A549 (cell line): ENCODE data around the gene P3R3URF. TPM values are rescaled to one million over a fixed set of nuclear protein-coding genes. Genes with fewer than 3 reads are reported as not detected.
A peak's percentile ranks its signal among the peaks of the same experiment; 100 is the strongest.

Experiments used
- ATAC-seq, 2 experiments: fragments of 200-7000 bp in 1 of 2; fragments of >200 bp in 1 of 2; cut with Nextera tagmentation in 1 of 2; cut with Tn5 transposase in 1 of 2; 3 replicates each; pipeline versions ENCODE4 v1.8.0 to v1.9.1; 2018 to 2020; ENCODE audit warnings: mild to moderate bottlenecking in 1 of 2, moderate library complexity in 1 of 2
- CTCF ChIA-PET: fragments of 300-600 bp; sonication (Branson Sonifier 250); formaldehyde crosslinking; extraction: SDS; loops from one replicate; lab custom pipeline; 2021; ENCODE audit warnings: antibody characterized with exemption, inconsistent platforms; lab: Yijun Ruan, JAX
- POLR2A ChIA-PET: fragments of 350-600 bp; formaldehyde crosslinking; extraction: SDS; loops from one replicate; lab custom pipeline; 2021; ENCODE audit warnings: antibody characterized with exemption, inconsistent platforms; lab: Yijun Ruan, JAX
- DNase-seq, 2 experiments: peaks; one replicate each; pipeline versions ENCODE4 v3.0.0 to v3.0.0-alpha.2; 2011 to 2016; ENCODE audit warnings: low read depth in 1 of 2, low spot score in 1 of 2
- FAIRE-seq: peaks from 2 replicates; lab custom pipeline; 2011; peaks lifted over from hg19 to GRCh38; lab: Jason Lieb, UNC
- H3K27ac ChIP-seq, 2 experiments: fragments of >200 bp; sonication (Bioruptor Twin); formaldehyde crosslinking; 3 replicates each; pipeline ENCODE4 v1.5.1; 2016 to 2017
- H3K4me1 ChIP-seq: fragments of >200 bp; sonication (Bioruptor Twin); formaldehyde crosslinking; 3 replicates; pipeline ENCODE4 v1.6.1; 2016
- H3K4me2 ChIP-seq: fragments of >200 bp; sonication (Bioruptor Twin); formaldehyde crosslinking; 3 replicates; pipeline ENCODE4 v1.6.1; 2016
- H3K4me3 ChIP-seq: fragments of >200 bp; sonication (Bioruptor Twin); formaldehyde crosslinking; 3 replicates; pipeline ENCODE4 v1.5.1; 2016
- H3K9me3 ChIP-seq: fragments of >200 bp; sonication (Bioruptor Twin); formaldehyde crosslinking; 3 replicates; pipeline ENCODE4 v1.6.1; 2016
- BCL3 ChIP-seq: fragments of >200 bp; sonication (Bioruptor Twin); formaldehyde crosslinking; IDR thresholded peaks from 3 replicates; pipeline ENCODE4 v1.6.1; 2016
- BHLHE40 ChIP-seq: IDR thresholded peaks from 2 replicates; pipeline ENCODE4 v1.6.1; 2012; ENCODE audit warnings: low read depth, low read length, inconsistent platforms
- CBX8 ChIP-seq: fragments of 200-600 bp; sonication (generic); IDR thresholded peaks from 2 replicates; pipeline ENCODE4 v1.6.1; 2016
- CHD4 ChIP-seq: fragments of 200-600 bp; sonication (generic); IDR thresholded peaks from 2 replicates; pipeline ENCODE4 v1.6.1; 2016; ENCODE audit warnings: antibody characterized with exemption, mild to moderate bottlenecking, borderline replicate concordance
- EHF ChIP-seq: fragments of 250-450 bp; sonication (Bioruptor Pico); IDR thresholded peaks from 2 replicates; pipeline ENCODE4 v1.5.0; 2020; ENCODE audit warnings: mild to moderate bottlenecking
- EHMT2 ChIP-seq: fragments of 200-600 bp; sonication (generic); IDR thresholded peaks from 2 replicates; pipeline ENCODE4 v1.6.1; 2016; ENCODE audit warnings: antibody characterized with exemption, low read depth, mild to moderate bottlenecking, moderate library complexity
- ESRRA ChIP-seq: fragments of 150-350 bp; IDR thresholded peaks from 2 replicates; pipeline ENCODE4 v1.6.1; 2014; ENCODE audit warnings: mild to moderate bottlenecking, low read length, borderline replicate concordance
- FOSB ChIP-seq: fragments of 250-450 bp; sonication (Bioruptor Pico); IDR thresholded peaks from 2 replicates; pipeline ENCODE4 v1.5.0; 2020; ENCODE audit warnings: mild to moderate bottlenecking, moderate library complexity
- FOSL2 ChIP-seq, 2 experiments: fragments of 450-650 bp in 1 of 2; fragments of >200 bp in 1 of 2; sonication (Bioruptor Twin) in 1 of 2; formaldehyde crosslinking; IDR thresholded peaks; 2 replicates each; pipeline versions ENCODE4 v1.5.0 to v1.6.1; 2016 to 2020; ENCODE audit warnings: mild to moderate bottlenecking in 1 of 2, moderate library complexity in 1 of 2
- GATA3 ChIP-seq: IDR thresholded peaks from 2 replicates; pipeline ENCODE4 v1.6.1; 2012; ENCODE audit warnings: borderline replicate concordance
- HES2 ChIP-seq: fragments of >200 bp; sonication (Bioruptor Twin); formaldehyde crosslinking; IDR thresholded peaks from 2 replicates; pipeline ENCODE4 v1.6.1; 2016
- HMGXB4 ChIP-seq: fragments of 250-450 bp; sonication (Bioruptor Pico); IDR thresholded peaks from 2 replicates; pipeline ENCODE4 v1.5.0; 2021; ENCODE audit warnings: mild to moderate bottlenecking, moderate library complexity, borderline replicate concordance
- HOXA7 ChIP-seq: fragments of 250-450 bp; sonication (Bioruptor Pico); IDR thresholded peaks from 2 replicates; pipeline ENCODE4 v1.5.0; 2020; ENCODE audit warnings: mild to moderate bottlenecking, moderate library complexity
- JUN ChIP-seq, 2 experiments: fragments of >200 bp; sonication (Bioruptor Twin); formaldehyde crosslinking; IDR thresholded peaks; 2 replicates in 1 of 2; 3 replicates in 1 of 2; pipeline ENCODE4 v1.6.1; 2016 to 2017
- KDM1A ChIP-seq: fragments of 200-600 bp; sonication (generic); IDR thresholded peaks from 2 replicates; pipeline ENCODE4 v1.6.1; 2016; ENCODE audit warnings: low read depth, mild to moderate bottlenecking
- MAFK ChIP-seq: fragments of 450-650 bp; IDR thresholded peaks from 2 replicates; pipeline ENCODE4 v1.6.1; 2014; ENCODE audit not compliant: partially characterized antibody
- MAZ ChIP-seq: fragments of 150-350 bp; IDR thresholded peaks from 2 replicates; pipeline ENCODE4 v1.6.1; 2014; ENCODE audit warnings: antibody characterized with exemption, low read depth, low read length, borderline replicate concordance
- MYC ChIP-seq: IDR thresholded peaks from 2 replicates; pipeline ENCODE4 v1.6.1; 2012; ENCODE audit warnings: mild to moderate bottlenecking, inconsistent platforms, low read length, improper control_type of control experiment, borderline replicate concordance
- NFE2L2 ChIP-seq: fragments of 150-350 bp; conservative IDR thresholded peaks from 2 replicates; pipeline ENCODE4 v1.6.1; 2014; ENCODE audit warnings: low read length
- NPAS2 ChIP-seq: fragments of 250-450 bp; sonication (Bioruptor Pico); IDR thresholded peaks from 2 replicates; pipeline ENCODE4 v1.8.0; 2022; ENCODE audit warnings: mild to moderate bottlenecking, moderate library complexity, borderline replicate concordance
- PBX3 ChIP-seq: IDR thresholded peaks from 2 replicates; pipeline ENCODE4 v1.6.1; 2012
- PHF8 ChIP-seq: fragments of 200-600 bp; sonication (generic); IDR thresholded peaks from 2 replicates; pipeline ENCODE4 v1.6.1; 2016; ENCODE audit warnings: low read depth, mild to moderate bottlenecking, antibody characterized with exemption, moderate library complexity, borderline replicate concordance
- POLR2A ChIP-seq: IDR thresholded peaks from 2 replicates; pipeline ENCODE4 v1.6.1; 2012; ENCODE audit warnings: mild to moderate bottlenecking, low read length
- RAD21 ChIP-seq, 2 experiments: fragments of >200 bp in 1 of 2; sonication (Bioruptor Twin) in 1 of 2; formaldehyde crosslinking in 1 of 2; IDR thresholded peaks in 1 of 2; conservative IDR thresholded peaks in 1 of 2; 2 replicates in 1 of 2; 3 replicates in 1 of 2; pipeline ENCODE4 v1.6.1; 2012 to 2018; ENCODE audit warnings: inconsistent platforms in 1 of 2
- RCOR1 ChIP-seq: fragments of 150-350 bp; IDR thresholded peaks from 2 replicates; pipeline ENCODE4 v1.6.1; 2014; ENCODE audit warnings: antibody characterized with exemption, low read length, low read depth
- RFX5 ChIP-seq: fragments of 450-650 bp; IDR thresholded peaks from 2 replicates; pipeline ENCODE4 v1.7.1; 2014; ENCODE audit warnings: antibody characterized with exemption, mild to moderate bottlenecking, moderate library complexity
- RNF2 ChIP-seq: fragments of 200-600 bp; sonication (generic); IDR thresholded peaks from 2 replicates; pipeline ENCODE4 v1.6.1; 2016; ENCODE audit warnings: low read depth, mild to moderate bottlenecking, antibody characterized with exemption, moderate library complexity, borderline replicate concordance
- SREBF2 ChIP-seq: fragments of 450-650 bp; IDR thresholded peaks from 2 replicates; pipeline ENCODE4 v1.6.1; 2014; ENCODE audit warnings: mild to moderate bottlenecking, moderate library complexity
- TFCP2L1 ChIP-seq: fragments of 250-450 bp; sonication (Bioruptor Pico); IDR thresholded peaks from 2 replicates; pipeline ENCODE4 v1.5.0; 2021; ENCODE audit warnings: mild to moderate bottlenecking
- TP53 ChIP-seq: fragments of 250-450 bp; sonication (Bioruptor Pico); IDR thresholded peaks from 2 replicates; pipeline ENCODE4 v1.5.0; 2021; ENCODE audit warnings: mild to moderate bottlenecking, moderate library complexity
- ZNF302 ChIP-seq: fragments of 250-450 bp; sonication (Bioruptor Pico); IDR thresholded peaks from 2 replicates; pipeline ENCODE4 v1.9.0; 2021; ENCODE audit warnings: inconsistent platforms, mild to moderate bottlenecking, moderate library complexity
- WGBS: methylation state at CpG from one replicate; pipeline ENCODE4 v1.1.6; 2017; ENCODE audit errors: missing lambda C conversion rate; 5-methylcytosine and 5-hydroxymethylcytosine counted together
- polyA plus RNA-seq, 4 experiments: library from polyadenylated mRNA; depleted of rRNA in 3 of 4; stranded (reverse); fragments of >200 nt; fragmentation: RNase III in 1 of 4; extraction: RNeasy Plus Mini Kit Qiagen cat#74134 plus additional on column Dnase treatment in 1 of 4; gene quantifications; 2 replicates in 3 of 4; 3 replicates in 1 of 4; pipeline ENCODE4 v1.2.3, GENCODE V29; 2011 to 2017
- TF ChIP-seq, protein P1 (sequence below): fragments of 150-350 bp; IDR thresholded peaks from 2 replicates; pipeline ENCODE4 v1.6.1; 2014; ENCODE audit warnings: low read depth, mild to moderate bottlenecking, low read length
- TF ChIP-seq, protein P2 (sequence below): IDR thresholded peaks from 2 replicates; pipeline ENCODE4 v1.6.1; 2012
- TF ChIP-seq, protein P3 (sequence below): IDR thresholded peaks from 2 replicates; pipeline ENCODE4 v1.6.1; 2012; ENCODE audit warnings: low read depth, borderline replicate concordance

Gene P3R3URF
- polyA plus RNA-seq, 2 of the 4 experiments (the other 2 are of a cell fraction): not detected

DNA sequence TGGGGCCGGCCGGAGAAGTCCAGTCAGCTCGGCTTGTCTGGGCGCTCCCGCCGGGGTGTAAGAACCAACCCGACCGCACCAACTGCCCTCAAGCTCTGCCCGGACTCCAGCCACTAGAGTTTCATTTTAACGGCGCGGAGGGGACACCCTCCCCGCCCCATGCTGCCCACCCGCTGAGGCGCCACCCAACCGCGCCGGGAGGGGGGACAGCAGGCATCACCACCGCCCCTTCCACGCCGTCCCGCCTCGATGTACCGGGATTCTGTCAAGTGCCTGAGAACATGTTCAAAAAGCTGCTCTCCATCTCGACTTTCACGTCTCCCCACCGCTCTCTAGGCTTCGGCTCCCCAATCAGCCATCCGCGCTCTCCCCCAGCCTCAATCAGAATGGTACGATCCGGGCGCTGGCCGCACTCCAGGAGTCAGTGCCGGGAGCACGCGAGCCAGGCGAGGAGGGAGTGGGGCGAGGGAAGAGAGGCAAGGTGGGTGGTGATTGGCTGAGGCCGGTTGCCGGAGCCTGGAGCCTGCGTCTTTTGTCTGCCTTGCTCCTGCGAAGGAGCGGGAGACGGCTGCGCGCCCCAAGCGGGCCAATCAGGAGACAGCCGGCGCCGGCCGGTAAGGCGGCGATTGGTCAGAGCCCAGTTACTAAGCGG, 43.6 kb downstream of the P3R3URF start, which contains the start of gene PIK3R3:
TSS of gene PIK3R3 (minus strand) at position 101 of the 652 bp plus-strand sequence. CDS start 677 bp downstream, outside the sequence.
- Histone ChIP-seq H3K4me1 (peaks cover 34% of the 10 kb centered on the region), H3K27ac (peak within 1 kb of the TSS; percentile 90 to 99), H3K4me2 (peak within 1 kb of the TSS; percentile 88), H3K4me3 (peak within 1 kb of the TSS; percentile 84), H3K9me3 (no peaks in the 10 kb centered on the region)
- DNase-seq (peak; percentile 95 to 97), ATAC-seq (peak; percentile 98), FAIRE-seq (no peak)
- ChIA-PET CTCF (interaction anchor here (1.0 kb wide), 1 partner anchor 98 kb away, joined by 3 read pairs; no protein-coding TSS in a partner anchor), POLR2A (interaction anchor here (0.6 to 1.2 kb wide), 5 partner anchors 9 to 328 kb away, joined by 3 to 7 read pairs (median 4); partner anchors contain the start of gene TSPAN1)
- WGBS: under 1% methylated on average over 35 of the region's 55 CpGs
- TF ChIP-seq RCOR1 (no peak), MYC (no peak), ZNF302 (CRISPR knock-in tag) (no peak), NPAS2 (CRISPR knock-in tag) (no peak), RFX5 (peak; percentile 95; the same call in 1 of the 2 replicates), JUN (IDR thresholded peaks at IDR 0.05) (peak; percentile 35 to 76; a peak in 2 of 5 replicates), SREBF2 (no peak), HMGXB4 (no peak), MAFK (no peak), KDM1A (no peak), PBX3 (peak; percentile 34; the same call in 1 of the 2 replicates), BHLHE40 (peak; percentile 79), TP53 (CRISPR knock-in tag) (no peak), FOSL2 (IDR thresholded peaks at IDR 0.05) (no peak), FOSL2 (CRISPR knock-in tag; IDR thresholded peaks at IDR 0.05) (no peak), GATA3 (peak; percentile 92), ESRRA (no peak), RAD21 (conservative IDR thresholded peaks at IDR 0.05 in 1 of 2, IDR thresholded peaks at IDR 0.05 in 1 of 2) (no peak), NFE2L2 (no peak), FOSB (CRISPR knock-in tag) (no peak), EHF (CRISPR knock-in tag) (no peak), POLR2A (peak; percentile 94), CBX8 (no peak), EHMT2 (no peak), TFCP2L1 (CRISPR knock-in tag) (no peak), BCL3 (peak; percentile 88), HOXA7 (CRISPR knock-in tag) (no peak), PHF8 (no peak; the same call in 1 of the 2 replicates), CHD4 (no peak), RNF2 (no peak), MAZ (no peak), HES2 (no peak)
- TF ChIP-seq, protein P1, sequence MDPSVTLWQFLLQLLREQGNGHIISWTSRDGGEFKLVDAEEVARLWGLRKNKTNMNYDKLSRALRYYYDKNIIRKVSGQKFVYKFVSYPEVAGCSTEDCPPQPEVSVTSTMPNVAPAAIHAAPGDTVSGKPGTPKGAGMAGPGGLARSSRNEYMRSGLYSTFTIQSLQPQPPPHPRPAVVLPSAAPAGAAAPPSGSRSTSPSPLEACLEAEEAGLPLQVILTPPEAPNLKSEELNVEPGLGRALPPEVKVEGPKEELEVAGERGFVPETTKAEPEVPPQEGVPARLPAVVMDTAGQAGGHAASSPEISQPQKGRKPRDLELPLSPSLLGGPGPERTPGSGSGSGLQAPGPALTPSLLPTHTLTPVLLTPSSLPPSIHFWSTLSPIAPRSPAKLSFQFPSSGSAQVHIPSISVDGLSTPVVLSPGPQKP: no peak
- TF ChIP-seq, protein P2, sequence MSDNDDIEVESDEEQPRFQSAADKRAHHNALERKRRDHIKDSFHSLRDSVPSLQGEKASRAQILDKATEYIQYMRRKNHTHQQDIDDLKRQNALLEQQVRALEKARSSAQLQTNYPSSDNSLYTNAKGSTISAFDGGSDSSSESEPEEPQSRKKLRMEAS: peak; percentile 76
- TF ChIP-seq, protein P3, sequence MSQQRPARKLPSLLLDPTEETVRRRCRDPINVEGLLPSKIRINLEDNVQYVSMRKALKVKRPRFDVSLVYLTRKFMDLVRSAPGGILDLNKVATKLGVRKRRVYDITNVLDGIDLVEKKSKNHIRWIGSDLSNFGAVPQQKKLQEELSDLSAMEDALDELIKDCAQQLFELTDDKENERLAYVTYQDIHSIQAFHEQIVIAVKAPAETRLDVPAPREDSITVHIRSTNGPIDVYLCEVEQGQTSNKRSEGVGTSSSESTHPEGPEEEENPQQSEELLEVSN: peak; percentile 78; the same call in 1 of the 2 replicates
